Measurements from ENCODE around the gene SCGB3A1. TPM values are rescaled to one million over a fixed set of nuclear protein-coding genes. Genes with fewer than 3 reads are reported as not detected.
A peak's percentile ranks its signal among the peaks of the same experiment; 100 is the strongest.

Gene SCGB3A1
- polyA plus RNA-seq, 6 donors from 2014 or later: not detected

DNA sequence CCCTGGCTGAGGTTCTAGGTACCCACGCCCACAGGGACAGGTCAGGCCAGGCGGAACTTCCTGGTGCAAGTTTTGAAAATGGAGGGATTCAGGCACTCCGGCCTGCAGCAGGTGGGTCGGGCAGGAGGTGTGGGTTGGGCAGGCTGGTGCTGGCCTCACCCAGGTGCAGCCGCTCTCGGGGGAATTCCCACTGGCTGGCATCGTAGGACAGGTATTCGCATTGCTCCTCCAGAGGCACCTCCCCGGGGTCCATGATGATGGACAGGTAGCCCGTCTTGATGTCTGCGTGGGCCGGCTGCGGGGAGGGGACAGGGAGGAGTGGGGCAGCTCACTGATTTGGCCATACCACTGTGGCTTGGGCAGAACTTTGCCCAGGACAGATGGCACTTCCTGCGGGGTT lies 28.7 kb upstream of the SCGB3A1 start:
- no peaks in the 10 kb centered on the region for H3K36me3 Mint-ChIP-seq
- no peak for DNase-seq
- peaks cover 0 to 8% (median 0%) of the 10 kb centered on the region in 3 donors for H3K27me3 Mint-ChIP-seq
- no peak overlapping the region for H3K4me3 Mint-ChIP-seq
- ATAC-seq (ENCODE audit: low read depth in 2 of 2): no peak
- no peak overlapping the region for H3K27ac Mint-ChIP-seq
- H3K9me3 Mint-ChIP-seq: no peaks in the 10 kb centered on the region
- peaks cover 2 to 6% (median 4%) of the 10 kb centered on the region in 3 donors for H3K4me1 Mint-ChIP-seq

DNA sequence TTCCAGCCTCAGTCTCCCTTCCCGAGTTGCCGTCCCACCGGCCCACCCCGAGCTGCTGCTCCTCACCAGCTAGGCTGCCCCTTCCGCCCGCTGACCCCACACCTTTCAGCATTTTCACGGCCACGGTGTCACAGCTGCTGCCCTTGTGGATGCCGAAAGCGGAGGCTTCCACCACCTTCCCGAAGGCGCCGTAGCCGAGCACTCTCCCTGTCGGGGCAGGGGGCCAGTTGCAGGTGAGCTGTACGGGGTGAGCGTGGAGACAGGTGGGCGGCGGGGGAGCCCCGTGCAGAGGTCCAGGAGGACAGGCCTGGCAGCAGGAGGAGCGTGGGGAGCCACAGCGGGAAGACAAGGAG lies 28.2 kb upstream of the SCGB3A1 start:
- ATAC-seq (ENCODE audit: low read depth in 2 of 2) (no peak), DNase-seq (no peak)
- Mint-ChIP-seq H3K27ac (no peak overlapping the region), H3K4me3 (peak overlapping the region in 1 of 8 donors; percentile 73), H3K4me1 (peaks cover 2 to 6% (median 4%) of the 10 kb centered on the region in 3 donors), H3K36me3 (no peaks in the 10 kb centered on the region), H3K9me3 (no peaks in the 10 kb centered on the region), H3K27me3 (peaks cover 0 to 8% (median 0%) of the 10 kb centered on the region in 3 donors)

DNA sequence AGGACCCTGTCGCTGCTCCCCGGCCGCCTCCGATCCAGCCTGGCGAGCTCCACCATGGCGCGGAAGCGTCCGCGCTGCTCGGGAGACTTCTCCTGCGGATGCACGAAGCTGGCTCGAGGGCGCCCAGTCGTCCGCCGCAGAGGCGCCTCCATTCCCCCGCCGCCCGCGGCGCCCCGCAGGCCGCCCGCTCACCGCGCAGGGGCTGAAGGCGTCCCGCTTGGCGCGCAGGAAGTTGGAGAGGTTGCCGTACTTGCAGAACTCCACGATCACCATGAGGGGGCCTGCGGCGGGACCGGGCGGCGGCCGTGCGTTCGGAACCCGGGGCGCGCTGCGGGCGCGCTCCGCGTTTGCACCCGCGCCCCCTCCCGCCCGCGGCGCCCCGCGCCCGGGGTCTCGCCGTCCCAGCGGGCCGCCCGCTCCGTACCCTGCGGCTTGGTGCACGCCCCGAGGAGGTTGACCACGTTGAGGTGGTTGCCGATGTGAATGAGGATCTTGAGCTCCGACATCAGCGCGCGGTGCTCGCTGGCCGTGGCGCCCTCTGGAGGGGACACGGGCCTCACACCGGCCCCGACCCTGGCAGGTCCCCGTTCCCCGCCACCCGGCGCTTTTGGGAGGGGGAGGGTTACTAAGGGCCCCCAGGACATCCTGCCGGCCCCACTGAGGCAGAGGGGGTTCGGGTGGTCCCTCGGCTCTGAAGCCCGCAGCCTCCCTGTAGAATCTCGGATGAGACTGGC lies 27.7 kb upstream of the SCGB3A1 start:
- Mint-ChIP-seq H3K4me3 (no peak overlapping the region), H3K27me3 (peaks cover 0 to 8% (median 0%) of the 10 kb centered on the region in 3 donors), H3K27ac (no peak overlapping the region), H3K36me3 (no peaks in the 10 kb centered on the region), H3K4me1 (peaks cover 2 to 6% (median 4%) of the 10 kb centered on the region in 3 donors), H3K9me3 (no peaks in the 10 kb centered on the region)
- no peak for DNase-seq
- ATAC-seq (ENCODE audit: low read depth in 2 of 2): no peak

DNA sequence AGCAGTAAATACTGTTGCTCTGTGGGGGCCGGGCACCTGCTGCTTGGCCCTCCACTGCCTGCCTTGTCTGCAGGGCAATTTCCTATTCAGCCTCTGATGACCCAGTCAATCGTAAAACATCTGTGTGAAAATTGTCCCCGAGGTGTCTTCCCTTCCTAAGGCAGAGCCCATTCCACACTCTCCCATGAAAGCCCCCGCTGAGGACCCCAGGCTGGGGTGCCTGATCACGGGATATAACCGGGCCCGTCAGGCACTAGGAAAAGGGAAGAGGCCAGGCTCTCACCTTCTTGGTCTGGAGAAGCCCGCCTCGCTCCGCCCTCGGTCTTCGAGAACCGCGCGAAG lies 27.2 kb upstream of the SCGB3A1 start:
- H3K9me3 Mint-ChIP-seq: no peaks in the 10 kb centered on the region
- H3K4me1 Mint-ChIP-seq: peaks cover 0 to 6% (median 4%) of the 10 kb centered on the region in 3 donors
- H3K36me3 Mint-ChIP-seq: no peaks in the 10 kb centered on the region
- no peak overlapping the region for H3K4me3 Mint-ChIP-seq
- DNase-seq (no peak), ATAC-seq (ENCODE audit: low read depth in 2 of 2) (no peak)
- no peak overlapping the region for H3K27ac Mint-ChIP-seq
- H3K27me3 Mint-ChIP-seq: peaks cover 0 to 8% (median 0%) of the 10 kb centered on the region in 3 donors

DNA sequence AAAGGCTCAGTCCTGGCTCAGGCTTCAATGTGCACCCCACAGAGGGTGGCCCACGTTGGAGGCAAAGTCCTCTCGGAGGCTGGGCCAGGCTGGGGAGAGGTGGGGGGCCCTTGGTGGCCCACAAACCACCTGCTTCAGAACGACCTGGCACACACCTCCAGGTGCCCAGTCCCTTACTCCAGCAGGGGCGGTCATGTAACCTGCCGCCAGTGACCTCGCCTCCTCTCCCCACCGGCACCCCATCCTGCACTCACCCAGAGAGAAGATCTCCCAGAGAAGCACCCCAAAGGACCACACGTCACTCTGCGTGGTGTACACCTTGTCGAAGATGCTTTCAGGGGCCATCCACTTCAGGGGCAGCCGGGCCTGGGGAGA lies 22.5 kb upstream of the SCGB3A1 start:
- Mint-ChIP-seq H3K36me3 (no peaks in the 10 kb centered on the region), H3K9me3 (no peaks in the 10 kb centered on the region), H3K4me1 (no peaks in the 10 kb centered on the region), H3K4me3 (no peak overlapping the region), H3K27me3 (no peaks in the 10 kb centered on the region), H3K27ac (peak overlapping the region in 1 of 6 donors; percentile 61)
- ATAC-seq (ENCODE audit: low read depth in 2 of 2) (no peak), DNase-seq (no peak)

DNA sequence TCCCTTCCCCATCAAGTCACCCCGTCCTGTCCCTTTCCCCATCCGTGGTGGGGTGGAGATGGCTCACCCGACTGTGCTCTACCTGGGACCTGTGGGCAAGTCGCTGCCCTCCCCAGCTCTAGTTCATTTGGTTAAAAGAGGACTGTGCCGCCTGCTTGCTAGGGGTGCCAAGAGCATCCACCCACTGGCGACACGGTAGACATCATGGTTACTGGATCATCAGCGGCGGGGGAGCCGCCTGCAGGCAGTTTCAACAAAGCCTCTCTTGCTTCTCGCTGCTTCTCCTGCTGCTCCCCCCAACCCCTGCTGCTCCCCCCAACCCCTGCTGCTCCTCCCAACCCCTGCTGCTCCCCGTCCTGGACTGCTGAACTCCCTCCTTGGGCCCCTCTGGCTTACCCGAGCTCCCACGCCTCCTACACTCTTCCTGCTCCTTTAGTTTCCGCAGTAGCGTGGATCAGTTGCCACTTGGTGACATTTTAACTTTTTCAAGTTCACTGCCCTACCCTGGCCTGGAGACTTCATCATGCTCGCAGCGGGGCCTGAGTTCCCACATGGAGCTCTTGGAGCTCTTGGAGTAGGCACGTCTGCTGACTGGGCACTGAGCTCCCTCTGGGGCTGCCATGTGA lies 22.0 kb upstream of the SCGB3A1 start:
- no peaks in the 10 kb centered on the region for H3K4me1 Mint-ChIP-seq
- peak overlapping the region in 1 of 6 donors; percentile 61 for H3K27ac Mint-ChIP-seq
- H3K9me3 Mint-ChIP-seq: no peaks in the 10 kb centered on the region
- ATAC-seq (ENCODE audit: low read depth in 2 of 2): no peak
- no peak overlapping the region for H3K4me3 Mint-ChIP-seq
- DNase-seq: no peak
- H3K27me3 Mint-ChIP-seq: no peaks in the 10 kb centered on the region
- no peaks in the 10 kb centered on the region for H3K36me3 Mint-ChIP-seq

DNA sequence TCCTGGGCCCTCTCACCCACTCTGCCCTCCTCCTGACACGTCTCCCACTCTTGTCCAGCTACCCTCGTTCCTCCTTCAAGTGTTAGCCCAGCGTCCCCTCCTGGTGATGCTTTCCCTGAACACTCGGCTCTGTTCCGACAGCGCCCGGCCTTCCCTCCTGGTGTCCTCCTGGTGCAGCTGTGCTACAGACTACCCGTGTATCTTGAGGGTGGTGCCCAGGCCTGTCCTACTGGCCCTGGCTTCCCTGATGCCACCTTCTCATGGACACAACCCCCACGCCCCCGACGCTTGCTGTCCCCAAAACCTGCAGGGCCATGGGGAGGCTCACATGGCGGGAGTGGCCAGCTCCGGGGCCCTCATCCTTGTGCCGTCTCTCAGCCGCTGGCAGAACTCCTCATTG lies 21.4 kb upstream of the SCGB3A1 start:
- H3K36me3 Mint-ChIP-seq: no peaks in the 10 kb centered on the region
- H3K27me3 Mint-ChIP-seq: no peaks in the 10 kb centered on the region
- DNase-seq: no peak
- ATAC-seq (ENCODE audit: low read depth in 2 of 2): no peak
- no peaks in the 10 kb centered on the region for H3K9me3 Mint-ChIP-seq
- H3K4me3 Mint-ChIP-seq: no peak overlapping the region
- H3K27ac Mint-ChIP-seq: no peak overlapping the region
- no peaks in the 10 kb centered on the region for H3K4me1 Mint-ChIP-seq

DNA sequence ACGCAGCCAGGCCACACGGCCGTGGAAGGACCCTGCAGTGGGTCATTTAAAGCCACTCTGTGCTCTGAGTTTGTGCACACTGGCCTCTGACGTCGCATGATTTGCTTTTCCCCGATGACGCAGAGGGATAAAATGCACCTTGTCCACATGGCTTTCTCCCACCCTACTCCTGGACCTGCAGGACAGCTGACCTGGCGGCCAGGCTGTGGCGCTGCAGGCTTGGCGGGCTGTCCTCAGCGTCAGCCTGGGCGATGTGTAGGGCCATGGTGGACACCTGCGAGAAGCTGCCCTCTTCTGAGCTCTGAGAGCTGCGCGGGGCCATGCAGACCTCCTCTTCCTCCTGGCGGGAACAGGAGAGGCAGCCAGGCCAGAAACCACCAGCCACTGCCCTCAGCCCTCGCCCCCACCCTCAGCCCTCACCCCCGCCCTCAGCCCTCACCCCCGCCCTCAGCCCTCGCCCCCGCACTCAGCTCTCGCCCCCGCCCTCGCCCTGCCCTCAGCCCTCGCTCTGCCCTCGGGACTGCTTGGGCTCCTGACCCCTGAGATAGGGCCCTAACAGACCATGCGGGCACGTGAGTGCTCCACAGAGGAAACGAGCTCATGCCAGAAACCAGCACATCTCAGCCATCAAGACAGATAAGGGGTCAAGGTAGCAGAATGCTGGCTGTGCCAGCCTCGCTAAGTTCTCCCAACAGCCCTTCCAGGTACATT lies 20.0 kb upstream of the SCGB3A1 start:
- Mint-ChIP-seq H3K27me3 (no peaks in the 10 kb centered on the region), H3K36me3 (no peaks in the 10 kb centered on the region), H3K4me1 (peaks cover 0 to under 1% (median 0%) of the 10 kb centered on the region in 3 donors), H3K4me3 (no peak overlapping the region), H3K27ac (no peak overlapping the region), H3K9me3 (no peaks in the 10 kb centered on the region)
- no peak for ATAC-seq (ENCODE audit: low read depth in 2 of 2)
- DNase-seq: no peak

DNA sequence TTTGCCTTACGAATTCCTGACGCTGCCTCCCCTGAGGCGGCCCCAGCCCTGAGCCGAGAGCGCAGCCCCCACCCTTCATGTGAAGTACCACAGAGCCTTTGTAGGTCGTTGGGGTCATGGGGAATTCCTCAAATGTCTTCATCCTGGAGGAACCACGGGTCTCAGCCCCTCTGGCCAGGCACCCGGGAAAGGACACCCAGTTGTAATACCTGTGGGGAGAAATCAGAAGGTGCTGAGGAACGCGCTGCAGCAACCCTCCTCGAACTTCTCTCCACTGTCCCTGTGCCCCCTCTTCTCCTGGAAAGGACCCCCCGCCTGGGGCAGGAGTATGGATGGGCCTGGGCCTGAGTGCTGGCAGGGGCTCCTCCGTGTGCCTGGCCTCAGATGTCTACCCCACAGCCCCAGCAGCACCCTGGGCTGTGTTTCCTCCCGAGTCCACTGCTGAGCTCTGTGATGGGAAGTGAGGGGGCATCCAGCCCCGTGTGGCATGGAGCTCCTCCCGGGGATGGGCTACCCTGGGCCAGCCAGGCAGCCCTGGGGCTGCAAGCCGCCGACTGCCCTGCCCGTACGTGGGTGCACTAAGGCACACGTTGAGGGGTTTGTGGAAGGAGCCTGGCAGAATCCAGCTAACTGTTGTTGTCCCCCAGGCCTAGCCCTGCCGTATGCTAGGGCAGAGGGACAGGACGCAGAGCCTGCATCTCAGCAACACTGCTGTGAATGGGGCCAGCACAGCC lies 18.7 kb upstream of the SCGB3A1 start:
- Mint-ChIP-seq H3K36me3 (no peaks in the 10 kb centered on the region), H3K27ac (no peak overlapping the region), H3K4me3 (no peak overlapping the region), H3K9me3 (no peaks in the 10 kb centered on the region), H3K4me1 (peaks cover 0 to 4% (median 0%) of the 10 kb centered on the region in 3 donors), H3K27me3 (no peaks in the 10 kb centered on the region)
- ATAC-seq (ENCODE audit: low read depth in 2 of 2) (no peak), DNase-seq (no peak)

DNA sequence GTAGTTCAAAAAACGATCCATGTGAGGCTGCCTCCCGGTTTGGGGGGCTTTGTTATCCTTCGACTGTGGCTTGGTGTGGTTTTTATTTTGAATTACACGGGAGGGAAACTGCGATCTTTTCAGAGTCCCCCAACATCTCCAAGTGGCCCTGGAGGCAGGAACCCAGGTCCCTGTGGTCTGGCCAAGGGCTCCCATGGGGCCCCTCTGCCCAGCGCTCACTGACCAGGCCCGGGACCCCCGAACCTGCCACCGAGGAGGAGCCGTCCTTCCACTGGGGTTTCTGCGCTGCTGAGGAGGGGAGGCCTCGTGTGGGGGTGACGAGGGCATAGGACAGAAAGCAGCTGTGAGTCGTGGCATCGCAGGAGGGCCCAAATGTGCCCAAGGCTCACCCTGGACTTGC lies 18.1 kb upstream of the SCGB3A1 start:
- Mint-ChIP-seq H3K27ac (no peak overlapping the region), H3K36me3 (no peaks in the 10 kb centered on the region)
- ATAC-seq (ENCODE audit: low read depth in 2 of 2): no peak

DNA sequence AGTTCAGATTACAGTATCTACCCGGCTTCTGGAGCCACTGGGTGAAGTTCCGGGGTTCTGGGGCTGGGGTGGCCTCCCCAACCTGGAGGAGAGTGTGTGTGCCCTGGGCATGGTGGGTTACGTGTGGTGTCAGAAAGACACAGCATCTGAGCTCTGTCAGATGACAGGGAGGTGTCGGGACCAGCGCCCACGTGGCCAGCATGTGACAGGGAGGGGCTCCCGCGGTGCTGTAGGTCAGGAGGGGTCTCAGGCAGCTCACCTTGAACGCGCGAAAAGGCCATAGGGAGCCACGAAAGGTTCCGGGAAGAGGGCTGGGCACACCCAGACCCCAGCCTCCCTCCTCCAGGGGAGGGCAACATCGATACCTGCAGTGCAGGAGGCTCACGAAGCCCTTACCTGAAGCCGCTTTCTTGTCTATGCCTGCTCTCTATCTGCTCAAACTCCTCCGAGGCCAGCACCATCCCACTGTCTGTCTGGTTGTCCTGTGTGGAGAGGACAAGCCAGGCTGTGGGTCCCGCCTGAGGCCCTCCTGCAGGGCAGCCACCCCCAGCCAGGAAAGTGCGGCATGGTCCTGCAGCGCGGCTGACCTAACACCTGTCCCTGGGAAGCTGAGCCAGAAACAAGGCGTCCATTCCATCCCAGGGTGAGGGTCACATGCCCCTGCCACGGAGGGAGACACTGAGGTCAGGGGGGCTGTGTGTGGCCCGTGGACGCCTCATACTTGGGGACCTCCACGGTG lies 17.4 kb upstream of the SCGB3A1 start:
- Mint-ChIP-seq H3K27me3 (no peaks in the 10 kb centered on the region), H3K4me3 (no peak overlapping the region), H3K27ac (no peak overlapping the region), H3K36me3 (no peaks in the 10 kb centered on the region), H3K4me1 (peaks cover 0 to 4% (median 0%) of the 10 kb centered on the region in 3 donors), H3K9me3 (no peaks in the 10 kb centered on the region)
- DNase-seq: no peak
- no peak for ATAC-seq (ENCODE audit: low read depth in 2 of 2)

More for the DNA sequence above, 18.1 kb upstream of the SCGB3A1 start:
- Mint-ChIP-seq H3K27me3 (no peaks in the 10 kb centered on the region), H3K4me3 (no peak overlapping the region), H3K9me3 (no peaks in the 10 kb centered on the region), H3K4me1 (peaks cover 0 to 4% (median 0%) of the 10 kb centered on the region in 3 donors)
- no peak for DNase-seq

DNA sequence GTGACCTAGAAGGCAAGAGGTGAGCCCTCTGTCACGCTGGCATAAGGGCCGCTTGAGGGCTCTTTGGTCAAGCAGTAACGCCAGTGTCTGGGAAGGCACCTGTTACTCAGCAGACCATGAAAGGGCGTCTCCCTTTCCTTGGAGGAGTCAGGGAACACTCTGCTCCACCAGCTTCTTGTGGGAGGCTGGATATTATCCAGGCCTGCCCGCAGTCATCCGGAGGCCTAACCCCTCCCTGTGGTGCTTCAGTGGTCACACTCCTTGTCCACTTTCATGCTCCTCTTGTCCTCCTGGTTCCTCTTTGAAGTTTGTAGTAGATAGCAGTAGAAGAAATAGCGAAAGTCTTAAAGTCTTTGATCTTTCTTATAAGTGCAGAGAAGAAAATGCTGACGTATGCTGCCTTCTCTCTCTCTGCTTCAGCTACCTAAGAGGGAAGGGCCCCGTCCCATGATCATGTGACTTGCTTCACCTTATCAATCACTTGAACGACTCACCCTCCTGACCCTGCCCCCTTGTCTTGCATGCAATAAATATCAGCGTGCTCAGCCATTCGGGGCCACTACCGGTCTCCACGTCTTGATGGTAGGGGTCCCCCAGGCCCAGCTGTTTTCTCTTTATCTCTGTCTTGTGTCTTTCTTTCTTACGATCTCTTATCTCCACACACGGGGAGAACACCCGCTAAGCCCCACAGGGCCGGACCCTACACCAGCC lies 16.7 kb upstream of the SCGB3A1 start:
- Mint-ChIP-seq H3K27ac (no peak overlapping the region), H3K9me3 (no peaks in the 10 kb centered on the region), H3K36me3 (no peaks in the 10 kb centered on the region), H3K4me1 (peaks cover 0 to 4% (median 0%) of the 10 kb centered on the region in 3 donors), H3K4me3 (no peak overlapping the region), H3K27me3 (no peaks in the 10 kb centered on the region)
- DNase-seq: no peak
- no peak for ATAC-seq (ENCODE audit: low read depth in 2 of 2)
